ENCODE results near the gene AQP3.

GRCh38 chr9:33437898-33438297, 9.5 kb downstream of the AQP3 start:
- TF ChIP-seq CTCF (conservative IDR thresholded peaks at IDR 0.05), result no peak
- no peak for TF ChIP-seq ZFX (IDR thresholded peaks at IDR 0.05)

All from C4-2B (cell line).